Ascending aorta (tissue), 2 donors: ENCODE measurements around the gene OR4C11. TPM values are rescaled to one million over a fixed set of nuclear protein-coding genes. Genes with fewer than 3 reads are reported as not detected.

Source experiments
- DNase-seq, 2 donors: peaks; one replicate each; pipeline ENCODE4 v3.0.0-alpha.2; 2019; ENCODE audit warnings: low spot score in 2 of 2
- H3K27ac ChIP-seq, 2 donors: fragments of 200-600 bp; sonication (generic); one replicate each; pipeline ENCODE4 v1.5.1; 2016 to 2017; ENCODE audit warnings: mild to moderate bottlenecking in 1 of 2
- H3K27me3 ChIP-seq: fragments of 200-600 bp; sonication (generic); one replicate; pipeline ENCODE4 v1.5.1; 2017
- H3K36me3 ChIP-seq, 2 donors: fragments of 200-600 bp; sonication (generic); one replicate each; pipeline ENCODE4 v1.5.1; 2016
- H3K4me1 ChIP-seq, 2 donors: fragments of 200-600 bp; sonication (generic); one replicate each; pipeline ENCODE4 v1.5.1; 2016 to 2017; ENCODE audit warnings: mild to moderate bottlenecking in 1 of 2
- H3K4me3 ChIP-seq, 2 donors: fragments of 200-600 bp; sonication (generic); one replicate each; pipeline ENCODE4 v1.5.1; 2016 to 2017; ENCODE audit warnings: mild to moderate bottlenecking in 1 of 2
- H3K9me3 ChIP-seq, 2 donors: fragments of 200-600 bp; sonication (generic); one replicate each; pipeline ENCODE4 v1.5.1; 2016
- CTCF ChIP-seq, 3 experiments: fragments of 200-600 bp in 2 of 3; fragments of 450-650 bp in 1 of 3; sonication (generic) in 2 of 3; IDR thresholded peaks; one replicate each; pipeline ENCODE4 v1.5.1; 2016 to 2019; ENCODE audit warnings: antibody characterized with exemption in 3 of 3, mild to moderate bottlenecking in 1 of 3, moderate library complexity in 1 of 3
- intact Hi-C: fragments of 100-400 bp; cut with DNase I; formaldehyde crosslinking; loops from one replicate; pipeline ENCODE4 v1.15.1; 2023
- total RNA-seq: library from RNA; depleted of rRNA; stranded (reverse); fragments of >200 nt; gene quantifications from one replicate; pipeline ENCODE4 v1.1.0, GENCODE V29; 2016

The OR4C11 gene
- total RNA-seq: not detected

GRCh38 chr11:55607545-55607944 is at the start of gene OR4C11:
OR4C11 (minus strand) TSS chr11:55607645; CDS start chr11:55604373, 3,272 bp downstream.
- Histone ChIP-seq H3K9me3 (no peaks in the 10 kb centered on the region), H3K27ac (no peak within 1 kb of the TSS), H3K27me3 (no peaks in the 10 kb centered on the region), H3K36me3 (no peaks in the 10 kb centered on the region), H3K4me3 (no peak within 1 kb of the TSS), H3K4me1 (no peaks in the 10 kb centered on the region)
- intact Hi-C loops: no loop called here
- no peak for DNase-seq
- TF ChIP-seq CTCF (IDR thresholded peaks at IDR 0.05): no peak

GRCh38 chr11:55655096-55655495 is 47.7 kb upstream of the OR4C11 start:
- intact Hi-C loops: no loop called here
- Histone ChIP-seq H3K27ac (no peak overlapping the region), H3K27me3 (no peaks in the 10 kb centered on the region), H3K9me3 (no peaks in the 10 kb centered on the region), H3K4me3 (no peak overlapping the region), H3K4me1 (no peaks in the 10 kb centered on the region), H3K36me3 (no peaks in the 10 kb centered on the region)
- TF ChIP-seq CTCF (IDR thresholded peaks at IDR 0.05): no peak
- DNase-seq: no peak

- no peak for DNase-seq
- H3K4me1 ChIP-seq: no peaks in the 10 kb centered on the region
- no peaks in the 10 kb centered on the region for H3K36me3 ChIP-seq
- TF ChIP-seq CTCF (IDR thresholded peaks at IDR 0.05): no peak
- no peaks in the 10 kb centered on the region for H3K27me3 ChIP-seq
- intact Hi-C loops: no loop called here
- no peaks in the 10 kb centered on the region for H3K9me3 ChIP-seq
- H3K4me3 ChIP-seq: no peak overlapping the region
- no peak overlapping the region for H3K27ac ChIP-seq
These were observed 45.1 kb upstream of the OR4C11 start for GRCh38 chr11:55652560-55652959.

- no peaks in the 10 kb centered on the region for H3K36me3 ChIP-seq
- intact Hi-C loops: no loop called here
- no peaks in the 10 kb centered on the region for H3K9me3 ChIP-seq
- TF ChIP-seq CTCF (IDR thresholded peaks at IDR 0.05): no peak
- DNase-seq: no peak
- H3K4me1 ChIP-seq: no peaks in the 10 kb centered on the region
- no peak within 1 kb of the TSS for H3K27ac ChIP-seq
- no peaks in the 10 kb centered on the region for H3K27me3 ChIP-seq
- no peak within 1 kb of the TSS for H3K4me3 ChIP-seq
These were observed 40.6 kb upstream of the OR4C11 start, which contains the start of gene OR4S2 for GRCh38 chr11:55648027-55648426. OR4S2 (plus strand) TSS chr11:55648327; CDS start chr11:55650904, 2,577 bp downstream.

- no peaks in the 10 kb centered on the region for H3K27me3 ChIP-seq
- TF ChIP-seq CTCF (IDR thresholded peaks at IDR 0.05): no peak
- DNase-seq: no peak
- no peak within 1 kb of the TSS for H3K4me3 ChIP-seq
- intact Hi-C loops: no loop called here
- H3K4me1 ChIP-seq: no peaks in the 10 kb centered on the region
- no peaks in the 10 kb centered on the region for H3K36me3 ChIP-seq
- H3K27ac ChIP-seq: no peak within 1 kb of the TSS
- H3K9me3 ChIP-seq: no peaks in the 10 kb centered on the region
These were observed 27.4 kb upstream of the OR4C11 start, which contains the start of gene OR4P4 for GRCh38 chr11:55634813-55635212. OR4P4 (plus strand) TSS chr11:55635113.

GRCh38 chr11:55624531-55624930 is 17.1 kb upstream of the OR4C11 start:
- no peak overlapping the region for H3K27ac ChIP-seq
- TF ChIP-seq CTCF (IDR thresholded peaks at IDR 0.05): no peak
- H3K27me3 ChIP-seq: no peaks in the 10 kb centered on the region
- no peak for DNase-seq
- no peaks in the 10 kb centered on the region for H3K9me3 ChIP-seq
- H3K36me3 ChIP-seq: no peaks in the 10 kb centered on the region
- no peaks in the 10 kb centered on the region for H3K4me1 ChIP-seq
- H3K4me3 ChIP-seq: no peak overlapping the region
- intact Hi-C loops: no loop called here
